Thyroid gland (tissue), 4 donors: ENCODE data around the gene YIPF6. TPM values are rescaled to one million over a fixed set of nuclear protein-coding genes. Genes with fewer than 3 reads are reported as not detected.
"Not testable (repeated sequence)": the region's sequence is repeated elsewhere in the genome, so short reads cannot be mapped to it uniquely, and the experiment has no call there.

Experiments
- DNase-seq, 2 donors: peaks; one replicate each; pipeline ENCODE4 v3.0.0-alpha.2; 2019
- H3K27ac ChIP-seq, 3 donors: fragments of 200-600 bp; sonication (generic); 1 replicate in 2 of 3; 2 replicates in 1 of 3; pipeline ENCODE4 v1.5.1; 2016 to 2019; ENCODE audit warnings: mild to moderate bottlenecking in 1 of 3, moderate library complexity in 1 of 3
- H3K27me3 ChIP-seq: fragments of 200-600 bp; sonication (generic); one replicate; pipeline ENCODE4 v1.5.1; 2019
- H3K36me3 ChIP-seq, 2 donors: fragments of 200-600 bp; sonication (generic); one replicate each; pipeline ENCODE4 v1.5.1; 2016 to 2019
- H3K4me1 ChIP-seq, 2 donors: fragments of 200-600 bp; sonication (generic); one replicate each; pipeline ENCODE4 v1.5.1; 2017 to 2019
- H3K4me3 ChIP-seq, 3 donors: fragments of 200-600 bp; sonication (generic); replicated peaks in 1 of 3; 1 replicate in 2 of 3; 2 replicates in 1 of 3; pipeline ENCODE4 v1.5.1; 2016; ENCODE audit warnings: mild to moderate bottlenecking in 1 of 3
- H3K9me3 ChIP-seq: fragments of 200-600 bp; sonication (generic); one replicate; pipeline ENCODE4 v1.5.1; 2017
- CTCF ChIP-seq, 6 experiments: fragments of 200-600 bp in 3 of 6; fragments of 450-650 bp in 3 of 6; sonication (generic) in 3 of 6; IDR thresholded peaks; one replicate each; pipeline ENCODE4 v1.5.1; 2016 to 2019; ENCODE audit warnings: antibody characterized with exemption in 6 of 6, mild to moderate bottlenecking in 2 of 6, inconsistent platforms in 1 of 6, moderate library complexity in 1 of 6
- POLR2A ChIP-seq, 2 donors: fragments of 450-650 bp; IDR thresholded peaks; one replicate each; pipeline ENCODE4 v1.6.1; 2017; ENCODE audit warnings: antibody characterized with exemption in 2 of 2, mild to moderate bottlenecking in 2 of 2, moderate library complexity in 1 of 2
- WGBS, 2 donors: methylation state at CpG; one replicate each; pipeline ENCODE4 v1.1.5; 2017; 5-methylcytosine and 5-hydroxymethylcytosine counted together
- intact Hi-C: fragments of 100-400 bp; cut with DNase I; formaldehyde crosslinking; loops from one replicate; pipeline ENCODE4 v1.15.1; 2023
- total RNA-seq, 4 donors: library from RNA; depleted of rRNA; stranded (reverse); fragments of >200 nt; gene quantifications; one replicate each; pipeline ENCODE4 v1.2.3, GENCODE V29; 2016

The YIPF6 gene
- total RNA-seq, 4 donors from 2014 or later: 35.2 to 65.4 (median 41.6) TPM

- intact Hi-C loops: no loop called here
These were observed 17.9 kb upstream of the YIPF6 start for GRCh38 chrX:68480969-68481368.

DNA sequence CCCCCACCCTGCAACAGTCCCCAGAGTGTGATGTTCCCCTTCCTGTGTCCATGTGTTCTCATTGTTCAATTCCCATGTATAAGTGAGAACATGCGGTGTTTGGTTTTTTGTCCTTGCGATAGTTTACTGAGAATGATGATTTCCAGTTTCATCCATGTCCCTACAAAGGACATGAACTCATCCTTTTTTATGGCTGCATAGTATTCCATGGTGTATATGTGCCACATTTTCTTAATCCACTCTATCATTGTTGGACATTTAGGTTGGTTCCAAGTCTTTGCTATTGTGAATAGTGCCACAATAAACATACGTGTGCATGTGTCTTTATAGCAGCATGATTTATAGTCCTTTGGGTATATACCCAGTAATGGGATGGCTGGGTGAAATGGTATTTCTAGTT is 12.7 kb upstream of the YIPF6 start:
- DNase-seq, H3K4me1 ChIP-seq, H3K9me3 ChIP-seq, H3K27ac ChIP-seq, intact Hi-C loops, H3K4me3 ChIP-seq, H3K27me3 ChIP-seq, H3K36me3 ChIP-seq: not testable (repeated sequence)
- WGBS, 2 donors: 100% methylated on average over 3 of the region's 3 CpGs; no CpG with 5 or more reads in 1 of the 2 donors

More at GRCh38 chrX:68480969-68481368, 17.9 kb upstream of the YIPF6 start:
- Histone ChIP-seq H3K4me1 (no peaks in the 10 kb centered on the region), H3K27ac (no peak overlapping the region), H3K4me3 (no peak overlapping the region), H3K36me3 (no peaks in the 10 kb centered on the region), H3K27me3 (no peaks in the 10 kb centered on the region), H3K9me3 (no peaks in the 10 kb centered on the region)
- WGBS, 2 donors: 86 to 96% methylated on average over 1 of the region's 1 CpG
- no peak for TF ChIP-seq CTCF (IDR thresholded peaks at IDR 0.05)
- no peak for TF ChIP-seq POLR2A (IDR thresholded peaks at IDR 0.05)
- DNase-seq: no peak

GRCh38 chrX:68487254-68487653 is 11.6 kb upstream of the YIPF6 start:
- intact Hi-C loops: no loop called here
- no peak overlapping the region for H3K27ac ChIP-seq

DNA sequence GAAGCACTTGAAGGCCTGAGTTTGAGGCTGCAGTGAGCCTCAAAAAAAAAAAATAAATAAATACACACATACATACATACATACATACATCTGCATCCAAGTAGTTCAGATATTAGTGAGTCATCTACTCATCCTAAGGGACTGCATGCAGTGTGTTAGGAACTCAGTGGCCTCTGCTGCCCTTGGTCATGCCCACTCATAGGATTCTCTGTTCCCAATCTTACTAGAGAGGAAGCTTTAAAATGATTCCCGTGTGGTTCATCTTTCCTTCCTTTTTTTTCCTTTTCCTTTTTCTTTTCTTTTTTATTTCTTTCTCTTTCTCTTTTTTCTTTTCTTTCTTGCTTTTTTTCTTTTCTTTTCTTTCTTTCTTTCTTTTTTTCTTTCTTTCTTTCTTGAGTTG is 10.9 kb upstream of the YIPF6 start:
- WGBS, 2 donors: 81 to 100% methylated on average over 1 of the region's 1 CpG
- Histone ChIP-seq H3K4me3 (no peak overlapping the region), H3K27ac (no peak overlapping the region), H3K4me1 (peaks cover 3 to 6% of the 10 kb centered on the region in 2 donors), H3K36me3 (no peaks in the 10 kb centered on the region), H3K27me3 (no peaks in the 10 kb centered on the region), H3K9me3 (no peaks in the 10 kb centered on the region)
- intact Hi-C loops: no loop called here
- TF ChIP-seq POLR2A (IDR thresholded peaks at IDR 0.05): no peak
- TF ChIP-seq CTCF (IDR thresholded peaks at IDR 0.05): no peak
- DNase-seq: no peak

More at GRCh38 chrX:68487254-68487653, 11.6 kb upstream of the YIPF6 start:
- H3K4me1 ChIP-seq: peaks cover 3 to 6% of the 10 kb centered on the region in 2 donors
- 43 to 52% methylated on average over 4 of the region's 4 CpGs for WGBS, 2 donors
- no peak overlapping the region for H3K4me3 ChIP-seq
- no peaks in the 10 kb centered on the region for H3K27me3 ChIP-seq
- no peak for DNase-seq
- no peaks in the 10 kb centered on the region for H3K36me3 ChIP-seq
- TF ChIP-seq POLR2A (IDR thresholded peaks at IDR 0.05) (no peak), CTCF (IDR thresholded peaks at IDR 0.05) (no peak)
- no peaks in the 10 kb centered on the region for H3K9me3 ChIP-seq

DNA sequence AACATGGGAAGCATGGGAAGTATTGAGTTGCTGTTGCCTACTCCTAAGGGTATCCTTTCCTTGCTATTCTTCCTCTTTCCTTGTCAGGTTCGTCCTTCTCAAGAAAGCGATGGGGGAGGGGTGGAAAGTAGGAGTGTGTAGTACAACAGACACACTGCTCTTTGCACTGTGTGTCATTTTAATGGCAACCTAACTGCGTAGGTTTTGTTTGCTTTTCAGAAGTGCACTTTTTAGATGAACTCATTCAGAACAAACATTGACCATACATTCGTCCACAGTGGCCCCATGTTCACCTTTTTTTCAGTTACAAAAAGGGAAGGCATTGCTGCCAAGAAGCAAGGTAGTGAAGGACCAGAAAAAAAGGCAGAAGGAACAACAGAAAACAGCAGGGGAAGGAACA is 10.2 kb upstream of the YIPF6 start:
- 28 to 32% methylated on average over 4 of the region's 4 CpGs for WGBS, 2 donors
- DNase-seq: peak; percentile 9 to 10
- no peaks in the 10 kb centered on the region for H3K9me3 ChIP-seq
- intact Hi-C loops: no loop called here
- H3K36me3 ChIP-seq: no peaks in the 10 kb centered on the region
- TF ChIP-seq CTCF (IDR thresholded peaks at IDR 0.05) (no peak), POLR2A (IDR thresholded peaks at IDR 0.05) (no peak)
- no peak overlapping the region for H3K27ac ChIP-seq
- peaks cover 3 to 6% of the 10 kb centered on the region in 2 donors for H3K4me1 ChIP-seq
- no peaks in the 10 kb centered on the region for H3K27me3 ChIP-seq
- H3K4me3 ChIP-seq: no peak overlapping the region

DNA sequence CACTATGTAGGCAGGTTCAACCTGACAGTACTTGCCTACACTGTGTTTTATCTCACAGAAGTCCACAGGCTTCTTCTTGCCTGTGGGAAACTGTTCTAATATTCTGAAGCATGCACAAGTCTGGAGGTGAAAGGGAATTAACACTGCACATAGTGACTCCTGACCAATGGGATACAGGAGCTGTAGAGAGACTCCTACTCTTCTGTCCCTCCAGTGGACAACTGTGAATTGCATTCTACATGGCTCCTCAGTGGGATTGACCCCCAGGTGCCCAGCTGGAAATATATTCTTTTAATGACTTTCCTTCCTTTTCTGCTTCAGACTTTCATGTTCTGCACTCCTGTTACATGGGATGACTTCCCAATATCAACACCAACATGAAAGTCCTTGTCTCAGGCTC is 8.2 kb upstream of the YIPF6 start:
- no peak for DNase-seq
- H3K27ac ChIP-seq: peak overlapping the region in 1 of 3 donors; percentile 10
- H3K4me3 ChIP-seq: no peak overlapping the region
- H3K27me3 ChIP-seq: no peaks in the 10 kb centered on the region
- H3K36me3 ChIP-seq: no peaks in the 10 kb centered on the region
- intact Hi-C loops: no loop called here
- TF ChIP-seq POLR2A (IDR thresholded peaks at IDR 0.05): no peak
- peak in 2 of 6 experiments; percentile 9 to 15 for TF ChIP-seq CTCF (IDR thresholded peaks at IDR 0.05)
- peaks cover 3 to 6% of the 10 kb centered on the region in 2 donors for H3K4me1 ChIP-seq
- no peaks in the 10 kb centered on the region for H3K9me3 ChIP-seq
